Measurements from ENCODE around the gene HCAR2. TPM values are rescaled to one million over a fixed set of nuclear protein-coding genes. Genes with fewer than 3 reads are reported as not detected.
"Not testable (repeated sequence)": the region's sequence is repeated elsewhere in the genome, so short reads cannot be mapped to it uniquely, and the experiment has no call there.

HCAR2 gene
- total RNA-seq, 1 donor from 2014 or later = not detected

DNA sequence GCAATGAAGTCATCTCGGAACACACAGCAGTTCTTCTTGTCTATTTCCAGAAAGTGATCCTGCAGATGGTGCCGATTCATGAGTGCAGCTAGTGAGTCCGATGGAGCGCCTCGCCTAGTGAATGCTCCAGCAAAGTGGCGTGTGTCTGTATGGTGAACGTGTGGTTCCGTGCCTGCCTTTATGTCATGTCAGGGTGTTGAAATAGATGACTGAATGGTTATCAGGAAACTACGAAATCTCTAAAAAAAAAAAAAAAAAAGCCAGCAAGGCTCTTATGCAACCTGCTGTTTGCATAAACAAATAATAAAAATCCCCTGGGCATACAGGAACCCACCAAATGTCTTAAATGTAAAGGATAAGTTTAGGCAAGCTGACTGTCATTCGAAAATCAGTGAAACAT, 13.5 kb upstream of the HCAR2 start, which contains the start of gene HCAR3:
Gene HCAR3, minus strand, starts transcription at position 154 of the 400 bp plus-strand sequence. Its CDS starts 74 bp downstream, at position 80.
- DNase-seq (ENCODE audit: low read depth, low spot score) = not testable (repeated sequence)

DNA sequence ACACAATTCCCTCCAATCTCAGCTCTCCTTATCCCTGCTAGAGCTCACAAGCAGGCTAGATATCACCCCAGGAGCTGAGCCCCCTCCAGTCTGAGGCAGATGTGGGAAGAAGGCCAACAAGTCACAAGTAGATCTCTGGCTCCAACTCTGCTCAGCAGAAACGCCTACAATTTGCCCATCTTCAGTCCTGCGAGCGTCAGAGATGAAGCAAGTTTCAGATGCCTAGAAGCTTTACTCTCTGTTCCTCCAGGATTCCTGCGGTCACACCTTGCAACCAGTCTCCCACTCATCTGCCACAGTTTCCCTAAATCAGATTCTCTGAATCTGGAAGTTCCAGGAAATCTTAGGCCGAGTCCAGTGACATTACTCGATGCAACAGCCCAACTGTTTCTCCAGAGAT, 12.1 kb upstream of the HCAR2 start:
- not testable (repeated sequence) for DNase-seq (ENCODE audit: low read depth, low spot score)

DNA sequence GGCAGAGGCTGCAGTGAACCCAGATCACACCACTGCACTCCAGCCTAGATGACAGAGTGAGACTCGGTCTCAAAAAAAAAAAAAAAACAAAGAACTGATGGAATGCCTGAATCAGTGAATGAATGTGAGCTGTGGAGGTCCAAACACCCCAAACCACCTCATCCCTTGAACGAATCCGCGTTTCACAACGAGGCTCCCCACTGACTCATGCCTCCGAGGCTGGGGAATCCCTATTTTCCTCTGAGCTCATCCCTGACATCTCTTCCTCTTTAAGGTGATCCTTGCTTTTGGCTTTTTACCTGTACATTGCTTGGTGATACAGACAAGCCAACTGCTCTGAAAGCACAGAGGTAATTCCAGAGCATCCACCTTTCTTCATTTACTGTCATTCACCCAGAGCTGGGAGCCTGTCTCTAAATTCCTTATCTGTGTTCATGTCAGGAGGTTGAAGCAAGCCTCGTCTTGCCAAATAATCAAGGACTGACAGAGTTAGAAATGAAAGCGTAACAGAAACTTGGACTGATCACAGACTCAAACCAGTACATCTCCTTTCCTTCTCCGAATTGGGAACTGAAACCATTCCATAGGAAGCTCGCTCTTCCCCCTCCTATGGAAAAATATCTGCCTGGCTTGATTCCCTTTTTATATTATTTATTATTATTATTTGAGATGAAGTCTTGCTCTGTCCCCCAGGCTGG, 10.5 kb upstream of the HCAR2 start:
- not testable (repeated sequence) for DNase-seq (ENCODE audit: low read depth, low spot score)

DNA sequence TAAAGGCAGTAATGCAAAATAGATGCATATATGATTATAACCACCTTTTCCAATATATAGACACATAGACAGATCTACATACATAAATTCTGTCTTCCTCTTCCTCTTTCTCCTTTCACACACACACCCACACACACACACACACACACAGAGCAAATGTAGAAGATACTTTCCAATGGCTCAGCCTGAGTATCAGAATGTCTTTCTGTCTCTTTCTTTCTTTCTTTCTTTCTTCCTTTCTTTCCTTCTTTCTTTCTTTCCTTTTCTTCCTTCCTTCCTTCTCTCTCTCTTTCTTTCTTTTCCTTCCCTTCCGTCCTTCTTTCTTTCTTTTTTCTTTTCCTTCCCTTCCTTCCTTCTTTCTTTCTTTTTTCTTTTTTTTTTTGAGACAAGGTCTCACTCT, 8.1 kb upstream of the HCAR2 start:
- DNase-seq (ENCODE audit: low read depth, low spot score) = not testable (repeated sequence)

DNA sequence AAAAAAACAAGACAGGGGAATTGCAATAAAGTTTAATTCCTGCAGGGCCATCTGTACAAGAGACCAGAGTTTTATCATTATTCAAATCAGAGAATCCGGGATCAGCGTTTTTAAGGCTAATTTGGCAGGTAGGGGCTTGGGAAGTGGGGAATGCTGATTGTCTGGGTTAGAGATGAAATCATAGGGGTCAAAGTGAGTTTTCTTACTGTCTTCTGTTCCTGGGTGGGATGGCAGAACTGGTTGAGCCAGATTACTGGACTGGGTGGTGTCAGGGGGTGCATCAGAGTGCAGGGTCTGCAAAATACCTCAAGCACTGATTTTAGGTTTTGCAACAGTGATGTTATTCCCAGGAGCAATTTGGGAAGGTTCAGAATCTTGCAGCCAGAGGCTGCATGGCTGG, 7.2 kb upstream of the HCAR2 start:
- not testable (repeated sequence) for DNase-seq (ENCODE audit: low read depth, low spot score)

DNA sequence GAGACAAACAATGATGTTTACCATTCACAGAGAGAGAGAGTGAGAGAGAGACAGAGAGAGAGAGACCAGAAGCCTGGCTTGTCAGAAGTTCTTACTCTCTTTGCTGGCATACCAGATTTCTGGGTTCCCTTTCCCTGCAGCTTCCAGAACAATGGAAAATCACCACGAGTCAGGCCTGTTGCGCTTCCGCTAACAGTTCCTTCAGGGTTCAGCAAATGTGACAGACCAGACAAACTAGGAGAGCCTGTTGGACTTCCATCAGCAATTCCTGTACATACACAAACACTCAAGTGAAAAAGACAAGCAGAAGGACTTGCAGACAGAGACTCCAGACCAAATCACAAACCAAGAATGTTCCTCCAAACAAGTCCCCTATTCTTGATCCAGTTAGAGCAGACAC, 6.1 kb upstream of the HCAR2 start:
- not testable (repeated sequence) for DNase-seq (ENCODE audit: low read depth, low spot score)

DNA sequence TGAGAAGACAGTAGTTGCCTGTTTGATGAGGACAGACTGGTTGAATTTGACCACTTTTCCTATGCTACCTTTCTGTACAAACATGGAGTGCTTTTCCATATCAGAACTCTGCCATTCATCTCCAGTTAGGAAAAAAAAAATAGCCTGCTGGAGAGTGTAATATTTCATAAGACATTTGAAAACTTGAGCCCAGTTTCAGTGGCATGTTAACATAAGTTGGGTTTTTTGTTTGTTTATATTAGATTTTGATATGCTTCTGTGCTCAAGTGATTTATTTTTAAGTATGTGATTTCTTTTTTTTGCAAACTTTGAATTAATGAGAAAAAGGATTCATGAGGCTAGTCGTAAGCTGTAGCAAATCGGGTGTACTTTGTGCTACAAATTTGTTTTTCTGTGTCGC, 684 bp upstream of the HCAR2 start:
- DNase-seq (ENCODE audit: low read depth, low spot score) = not testable (repeated sequence)

DNA sequence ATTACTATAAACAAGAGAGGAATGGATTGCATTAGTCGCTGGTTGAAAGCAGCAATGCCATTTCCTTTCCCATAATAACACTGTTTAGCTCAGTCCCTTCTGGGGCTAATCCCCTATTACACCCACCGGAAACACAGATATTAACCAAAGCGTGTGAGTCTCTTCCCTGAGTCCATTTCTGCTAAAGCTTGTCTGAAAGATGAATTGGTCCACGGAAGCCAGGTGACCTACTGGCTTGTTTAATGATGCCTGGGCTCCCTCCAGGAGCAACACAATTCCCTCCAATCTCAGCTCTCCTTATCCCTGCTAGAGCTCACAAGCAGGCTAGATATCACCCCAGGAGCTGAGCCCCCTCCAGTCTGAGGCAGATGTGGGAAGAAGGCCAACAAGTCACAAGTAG, 1.7 kb downstream of the HCAR2 start:
- not testable (repeated sequence) for DNase-seq (ENCODE audit: low read depth, low spot score)

DNA sequence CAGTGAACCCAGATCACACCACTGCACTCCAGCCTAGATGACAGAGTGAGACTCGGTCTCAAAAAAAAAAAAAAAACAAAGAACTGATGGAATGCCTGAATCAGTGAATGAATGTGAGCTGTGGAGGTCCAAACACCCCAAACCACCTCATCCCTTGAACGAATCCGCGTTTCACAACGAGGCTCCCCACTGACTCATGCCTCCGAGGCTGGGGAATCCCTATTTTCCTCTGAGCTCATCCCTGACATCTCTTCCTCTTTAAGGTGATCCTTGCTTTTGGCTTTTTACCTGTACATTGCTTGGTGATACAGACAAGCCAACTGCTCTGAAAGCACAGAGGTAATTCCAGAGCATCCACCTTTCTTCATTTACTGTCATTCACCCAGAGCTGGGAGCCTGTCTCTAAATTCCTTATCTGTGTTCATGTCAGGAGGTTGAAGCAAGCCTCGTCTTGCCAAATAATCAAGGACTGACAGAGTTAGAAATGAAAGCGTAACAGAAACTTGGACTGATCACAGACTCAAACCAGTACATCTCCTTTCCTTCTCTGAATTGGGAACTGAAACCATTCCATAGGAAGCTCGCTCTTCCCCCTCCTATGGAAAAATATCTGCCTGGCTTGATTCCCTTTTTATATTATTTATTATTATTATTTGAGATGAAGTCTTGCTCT, 3.0 kb downstream of the HCAR2 start:
- not testable (repeated sequence) for DNase-seq (ENCODE audit: low read depth, low spot score)

DNA sequence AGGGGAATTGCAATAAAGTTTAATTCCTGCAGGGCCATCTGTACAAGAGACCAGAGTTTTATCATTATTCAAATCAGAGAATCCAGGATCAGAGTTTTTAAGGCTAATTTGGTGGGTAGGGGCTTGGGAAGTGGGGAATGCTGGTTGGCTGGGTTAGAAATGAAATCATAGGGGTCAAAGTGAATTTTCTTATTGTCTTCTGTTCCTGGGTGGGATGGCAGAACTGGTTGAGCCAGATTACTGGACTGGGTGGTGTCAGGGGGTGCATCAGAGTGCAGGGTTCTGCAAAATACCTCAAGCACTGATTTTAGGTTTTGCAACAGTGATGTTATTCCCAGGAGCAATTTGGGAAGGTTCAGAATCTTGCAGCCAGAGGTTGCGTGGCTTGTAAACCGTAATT, 6.2 kb downstream of the HCAR2 start:
- not testable (repeated sequence) for DNase-seq (ENCODE audit: low read depth, low spot score)

DNA sequence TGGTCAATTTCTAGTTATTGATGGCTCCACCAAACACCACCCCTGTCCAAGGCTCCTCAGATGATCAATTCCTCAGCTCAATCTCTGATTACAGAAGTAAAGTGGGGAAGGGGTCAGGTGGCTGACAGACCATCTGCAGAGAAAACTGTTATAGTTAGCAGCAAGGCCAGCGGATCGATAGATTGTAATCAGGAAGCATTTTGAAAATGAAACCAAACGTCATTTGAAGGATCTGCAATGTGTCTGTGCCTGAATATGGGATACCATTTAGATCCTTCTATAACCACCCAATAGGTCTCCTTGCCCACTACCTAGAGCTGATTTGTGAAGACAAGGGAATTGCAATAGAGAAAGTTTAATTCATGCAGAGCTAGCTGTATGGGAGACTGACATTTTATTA, 11.6 kb downstream of the HCAR2 start:
- no peak for DNase-seq (ENCODE audit: low read depth, low spot score)

DNA sequence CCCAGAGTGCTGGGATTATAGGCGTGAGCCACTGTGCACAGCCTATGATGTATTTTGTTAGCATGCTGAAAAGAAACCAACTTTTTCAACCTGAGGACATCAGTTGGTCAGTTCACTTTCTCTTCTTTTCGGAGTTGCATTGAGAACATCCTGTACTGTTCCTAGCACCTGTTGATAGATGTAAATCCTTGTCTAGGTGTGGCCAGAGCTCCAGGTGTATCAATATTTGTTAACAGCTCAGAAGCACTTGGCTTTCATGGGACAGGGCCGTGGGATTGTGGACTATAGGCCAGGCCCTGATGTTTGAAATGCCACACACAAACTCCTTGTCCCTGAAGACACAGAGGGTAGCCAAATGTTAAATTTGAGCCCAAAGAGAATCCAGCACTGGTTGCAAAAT, 14.9 kb downstream of the HCAR2 start:
- DNase-seq (ENCODE audit: low read depth, low spot score) = no peak

DNA sequence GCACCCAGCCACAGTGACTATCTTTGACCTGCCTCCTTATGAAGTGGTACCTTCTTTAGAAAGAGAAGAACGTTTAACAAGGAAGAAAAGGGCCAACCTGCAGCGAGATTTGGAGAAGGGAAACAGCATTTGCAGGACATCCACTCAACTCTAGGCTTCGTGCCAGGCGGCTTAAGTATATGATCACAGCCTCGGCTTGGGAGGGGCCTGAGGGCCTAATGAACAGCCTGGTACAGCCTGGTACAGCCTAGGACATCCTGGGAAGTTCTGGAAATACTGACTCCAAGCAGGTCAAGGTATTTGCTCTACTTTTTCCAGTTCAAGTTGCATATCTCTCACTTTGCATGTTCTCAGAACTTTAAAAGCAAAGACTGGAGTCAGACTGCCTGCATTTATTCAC, 16.1 kb downstream of the HCAR2 start:
- no peak for DNase-seq (ENCODE audit: low read depth, low spot score)

DNA sequence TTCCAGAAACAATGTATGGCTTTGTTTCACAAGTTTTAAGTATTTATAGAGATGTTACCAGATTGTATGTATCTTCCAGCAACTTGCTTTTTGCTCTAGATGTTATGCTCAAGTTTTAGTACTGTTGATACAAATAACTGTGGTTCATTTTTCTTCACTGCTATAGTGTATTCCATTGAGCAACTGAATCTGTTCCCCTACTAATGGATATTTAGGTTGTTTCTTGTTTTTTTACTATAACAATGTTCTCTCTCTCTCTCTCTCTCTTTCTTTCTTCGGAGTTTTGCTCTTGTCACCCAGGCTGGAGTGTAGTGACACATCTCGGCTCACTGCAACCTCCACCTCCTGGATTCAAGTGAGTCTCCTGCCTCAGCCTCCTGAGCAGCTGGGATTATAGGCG, 16.6 kb downstream of the HCAR2 start:
- DNase-seq (ENCODE audit: low read depth, low spot score) = no peak

DNA sequence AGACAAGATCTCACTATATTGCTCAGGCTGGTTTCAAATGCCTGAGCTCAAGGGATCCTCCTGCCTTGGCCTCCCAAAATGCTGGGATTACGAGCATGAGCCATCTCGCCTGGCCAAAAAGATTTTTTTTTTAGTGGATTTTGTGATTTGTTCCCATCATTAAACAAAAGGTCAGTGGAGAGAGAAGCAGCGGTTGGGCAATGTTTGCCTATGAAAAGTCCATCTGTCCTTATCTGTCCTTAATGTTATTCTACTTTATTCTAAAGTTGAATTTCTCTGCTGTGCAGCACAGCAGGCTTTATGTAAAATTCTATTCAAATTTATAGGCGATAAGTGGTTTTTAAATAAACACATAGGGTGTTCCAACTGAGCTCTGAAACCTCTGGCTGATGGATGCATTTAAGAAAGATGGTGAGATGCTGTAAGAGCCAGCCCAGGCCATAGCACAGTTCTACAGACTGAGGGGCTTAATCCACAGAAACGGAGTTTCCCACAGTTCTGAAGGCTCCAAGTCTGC, 18.8 kb downstream of the HCAR2 start:
- DNase-seq (ENCODE audit: low read depth, low spot score) = no peak

DNA sequence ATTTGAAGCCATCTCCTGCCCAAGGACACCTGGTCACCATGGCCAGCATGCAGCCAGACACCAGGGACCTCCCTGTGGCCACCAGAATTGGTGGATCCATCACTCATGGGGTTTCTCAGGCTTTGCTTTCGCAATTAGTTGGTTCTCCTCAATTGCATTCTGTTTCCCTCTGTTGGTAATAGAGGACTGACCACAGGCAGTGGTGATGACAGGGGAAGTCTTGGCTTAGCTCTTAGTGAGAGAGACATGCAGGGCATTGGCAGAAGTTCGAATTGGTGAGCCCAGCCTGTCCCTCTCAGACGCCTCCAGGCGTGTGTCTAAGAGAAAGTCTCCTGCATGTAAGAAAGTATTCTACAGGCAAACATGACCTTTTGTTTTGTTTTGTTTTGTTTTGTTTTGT, 21.3 kb downstream of the HCAR2 start:
- no peak for DNase-seq (ENCODE audit: low read depth, low spot score)

DNA sequence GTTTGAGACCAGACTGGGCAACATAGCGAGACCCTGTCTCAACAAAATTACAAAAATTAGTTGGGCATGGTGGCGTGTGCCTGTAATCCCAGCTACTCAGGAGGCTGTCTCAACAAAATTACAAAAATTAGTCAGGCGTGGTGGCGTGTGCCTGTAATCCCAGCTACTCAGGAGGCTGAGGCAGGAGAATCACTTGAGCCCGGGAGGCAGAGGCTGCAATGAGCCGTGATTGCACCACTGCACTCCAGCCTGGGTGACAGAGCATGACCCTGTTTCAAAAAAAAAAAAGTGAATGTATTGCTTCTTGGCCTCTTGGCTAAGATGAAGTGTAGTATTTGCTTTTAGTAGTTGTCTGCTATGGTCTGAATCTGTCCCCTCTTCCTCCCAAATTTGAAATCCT, 22.2 kb downstream of the HCAR2 start:
- DNase-seq (ENCODE audit: low read depth, low spot score) = not testable (repeated sequence)

DNA sequence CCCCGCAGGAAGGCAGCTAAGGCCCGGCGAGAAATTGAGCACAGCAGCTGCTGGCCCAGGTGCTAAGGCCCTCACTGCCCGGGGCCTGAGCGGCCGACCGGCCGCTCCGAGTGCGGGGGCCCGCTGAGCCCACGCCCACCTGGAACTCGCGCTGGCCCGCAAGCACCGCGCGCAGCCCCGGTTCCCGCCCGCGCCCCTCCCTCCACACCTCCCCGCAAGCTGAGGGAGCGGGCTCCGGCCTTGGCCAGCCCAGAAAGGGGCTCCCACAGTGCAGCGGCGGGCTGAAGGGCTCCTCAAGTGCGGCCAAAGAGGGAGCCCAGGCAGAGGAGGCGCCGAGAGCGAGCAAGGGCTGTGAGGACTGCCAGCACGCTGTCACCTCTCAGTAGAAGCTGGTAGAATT, 26.4 kb downstream of the HCAR2 start:
- not testable (repeated sequence) for DNase-seq (ENCODE audit: low read depth, low spot score)

DNA sequence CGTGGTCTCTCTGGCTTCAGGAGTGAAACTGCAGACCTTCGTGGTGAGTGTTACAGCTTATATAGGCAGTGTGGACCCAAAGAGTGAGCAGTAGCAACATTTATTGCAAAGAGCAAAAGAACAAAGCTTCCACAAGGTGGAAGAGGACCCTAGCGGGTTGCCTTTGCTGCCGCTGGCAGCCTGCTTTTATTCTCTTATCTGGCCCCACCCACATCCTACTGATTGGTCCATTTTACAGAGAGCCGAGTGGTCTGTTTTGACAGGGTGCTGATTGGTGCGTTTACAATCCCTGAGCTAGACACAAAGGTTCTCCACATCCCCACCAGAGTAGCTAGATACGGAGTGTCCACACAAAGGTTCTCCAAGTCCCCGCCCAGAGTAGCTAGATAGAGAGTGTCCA, 27.1 kb downstream of the HCAR2 start:
- not testable (repeated sequence) for DNase-seq (ENCODE audit: low read depth, low spot score)

DNA sequence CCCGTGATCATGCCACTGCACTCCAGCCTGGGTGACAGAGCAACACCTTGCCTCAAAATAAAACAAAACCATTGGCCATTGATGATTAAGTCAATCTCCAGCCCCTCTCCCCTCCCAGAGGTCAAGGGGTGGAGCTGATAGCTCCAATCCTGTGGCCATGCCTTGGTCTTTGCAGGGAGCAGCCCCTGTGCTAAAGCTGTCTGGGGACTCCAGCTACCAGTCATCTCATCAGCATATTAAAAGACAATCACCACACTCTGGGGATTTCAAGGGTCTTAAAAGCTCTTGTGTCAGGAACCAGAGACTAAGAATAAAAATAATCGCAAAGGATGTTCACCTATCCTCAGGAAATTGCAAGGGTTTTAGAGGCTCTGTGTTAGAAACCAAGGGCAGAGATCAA, 30.6 kb downstream of the HCAR2 start:
- DNase-seq (ENCODE audit: low read depth, low spot score) = no peak

DNA sequence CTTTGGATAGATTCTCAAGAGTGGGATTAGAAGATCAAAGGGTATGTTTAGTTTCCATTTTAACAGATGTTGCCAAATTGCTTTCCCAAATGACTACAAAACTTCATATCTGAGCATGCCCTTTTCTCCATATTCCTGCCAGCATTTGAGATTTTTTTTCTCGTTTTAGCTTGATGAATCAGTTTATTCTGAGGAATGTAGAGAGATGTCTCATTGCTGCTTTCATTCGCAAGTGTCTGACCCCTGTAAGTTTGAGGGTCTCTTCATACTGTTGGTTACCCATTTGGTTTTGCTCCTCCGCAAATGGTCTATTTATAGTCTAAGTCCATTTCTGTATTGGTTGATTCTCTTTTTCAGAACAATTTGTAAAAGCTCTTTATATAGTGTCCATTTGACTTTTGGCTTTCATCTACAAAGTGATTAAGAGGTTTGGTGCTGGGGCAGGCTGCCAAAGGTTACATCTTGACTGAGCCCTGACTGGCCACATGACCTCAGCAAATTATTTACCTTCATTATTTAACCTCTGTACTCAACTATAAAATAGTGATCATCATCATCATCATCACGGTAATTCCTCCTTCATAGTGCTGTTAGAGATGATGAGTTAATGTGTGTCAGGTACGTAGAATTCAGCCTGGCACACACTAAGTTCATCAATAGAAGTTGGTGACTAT, 33.6 kb downstream of the HCAR2 start:
- DNase-seq (ENCODE audit: low read depth, low spot score) = no peak

DNA sequence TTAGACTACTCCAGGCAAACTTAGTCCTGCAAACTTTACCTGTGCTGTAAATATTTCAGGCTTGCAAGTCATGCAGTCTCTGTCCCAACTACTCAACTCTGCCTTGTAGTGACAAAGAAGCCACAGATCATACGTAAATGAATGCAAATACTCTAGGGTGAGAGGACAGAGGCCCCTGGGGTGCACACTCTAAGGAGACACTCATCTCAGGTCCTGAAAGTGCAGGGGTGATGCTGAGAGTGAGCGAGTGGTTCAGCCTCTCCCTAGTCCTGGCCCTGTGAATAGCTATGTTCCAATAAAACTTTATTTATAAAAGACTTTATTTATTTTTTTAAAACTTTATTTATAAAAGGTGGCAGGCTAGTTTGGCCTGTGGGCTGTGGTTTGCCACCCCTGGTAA, 34.9 kb downstream of the HCAR2 start:
- no peak for DNase-seq (ENCODE audit: low read depth, low spot score)

Measured in pulmonary artery endothelial cell (primary cell).